ENCODE measurements around the gene RC3H2.
"Not testable (repeated sequence)": the region's sequence is repeated elsewhere in the genome, so short reads cannot be mapped to it uniquely, and the experiment has no call there.

RC3H2 gene

GRCh38 chr9:122846371-122846940 is 58.7 kb downstream of the RC3H2 start:
- DNase-seq (ENCODE audit: extremely low read depth, low read depth) = no peak
- no peak for TF ChIP-seq CTCF (IDR thresholded peaks at IDR 0.05; ENCODE audit: low read depth, low read length, missing control alignments)
- no peak overlapping the region for H3K4me3 ChIP-seq (replicated peaks; ENCODE audit: low read depth, low read length)

DNA sequence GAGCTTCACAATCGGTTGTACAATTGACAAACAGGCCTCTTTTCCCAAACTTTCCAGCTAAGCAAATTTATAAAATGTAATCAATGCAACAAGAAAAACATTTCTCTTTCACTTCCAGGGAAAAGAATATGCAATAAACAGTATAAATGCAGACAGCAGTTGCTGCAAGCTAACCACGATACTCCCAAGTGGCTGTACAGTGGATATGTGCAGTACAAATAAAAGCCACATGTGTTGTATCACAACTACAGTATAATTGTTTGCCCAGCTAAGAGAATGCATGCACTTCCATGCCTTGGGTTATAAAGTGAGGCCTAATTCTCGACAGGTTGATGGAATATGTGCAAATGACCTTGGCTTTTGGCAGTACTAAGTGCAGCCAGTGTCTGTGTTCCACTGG is 60.0 kb downstream of the RC3H2 start:
- no peak overlapping the region for H3K4me3 ChIP-seq (replicated peaks; ENCODE audit: low read depth, low read length)
- TF ChIP-seq CTCF (IDR thresholded peaks at IDR 0.05; ENCODE audit: low read depth, low read length, missing control alignments) = no peak
- no peak for DNase-seq (ENCODE audit: extremely low read depth, low read depth)

DNA sequence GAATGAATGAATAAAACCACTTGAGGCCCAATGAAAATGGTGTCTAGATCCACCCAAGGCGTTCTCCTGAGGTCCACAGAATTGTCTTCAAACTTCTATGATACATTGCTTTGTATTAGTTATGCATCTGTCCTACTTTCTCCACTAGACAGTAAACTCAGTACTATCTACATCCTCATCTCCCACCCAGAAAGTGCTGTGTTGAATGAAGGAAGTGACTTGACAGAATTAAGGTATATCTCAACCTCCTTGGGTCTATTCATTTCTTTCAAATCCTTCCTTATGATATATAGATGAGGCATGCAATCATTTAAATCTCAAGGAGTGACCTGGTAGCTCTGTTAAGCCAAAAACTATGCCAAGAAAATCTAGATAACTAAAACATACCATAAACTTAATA is 61.0 kb downstream of the RC3H2 start:
- no peak for TF ChIP-seq CTCF (IDR thresholded peaks at IDR 0.05; ENCODE audit: low read depth, low read length, missing control alignments)
- DNase-seq (ENCODE audit: extremely low read depth, low read depth) = no peak

GRCh38 chr9:122841501-122841900 is 63.7 kb downstream of the RC3H2 start:
- TF ChIP-seq CTCF (IDR thresholded peaks at IDR 0.05; ENCODE audit: low read depth, low read length, missing control alignments) = no peak
- DNase-seq (ENCODE audit: extremely low read depth, low read depth) = no peak
- H3K4me3 ChIP-seq (replicated peaks; ENCODE audit: low read depth, low read length) = no peak overlapping the region

More for the DNA sequence above, 61.0 kb downstream of the RC3H2 start:
- no peak overlapping the region for H3K4me3 ChIP-seq (replicated peaks; ENCODE audit: low read depth, low read length)

DNA sequence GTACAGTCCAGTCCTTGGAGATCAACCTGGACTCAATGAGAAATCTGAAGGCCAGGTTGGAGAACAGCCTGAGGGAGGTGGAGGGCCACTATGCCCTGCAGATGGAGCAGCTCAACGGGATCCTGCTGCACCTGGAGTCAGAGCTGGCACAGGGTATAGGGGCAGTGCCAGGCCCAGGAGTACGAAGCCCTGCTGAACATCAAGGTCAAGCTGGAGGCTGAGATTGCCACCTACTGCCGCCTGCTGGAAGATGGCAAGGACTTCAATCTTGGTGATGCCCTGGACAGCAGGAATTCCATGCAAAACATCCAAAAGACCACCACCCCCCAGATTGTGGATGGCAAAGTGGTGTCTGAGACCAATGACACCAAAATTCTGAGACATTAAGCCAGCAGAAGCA is 66.7 kb downstream of the RC3H2 start:
- not testable (repeated sequence) for DNase-seq (ENCODE audit: extremely low read depth, low read depth); H3K4me3 ChIP-seq (replicated peaks; ENCODE audit: low read depth, low read length)

DNA sequence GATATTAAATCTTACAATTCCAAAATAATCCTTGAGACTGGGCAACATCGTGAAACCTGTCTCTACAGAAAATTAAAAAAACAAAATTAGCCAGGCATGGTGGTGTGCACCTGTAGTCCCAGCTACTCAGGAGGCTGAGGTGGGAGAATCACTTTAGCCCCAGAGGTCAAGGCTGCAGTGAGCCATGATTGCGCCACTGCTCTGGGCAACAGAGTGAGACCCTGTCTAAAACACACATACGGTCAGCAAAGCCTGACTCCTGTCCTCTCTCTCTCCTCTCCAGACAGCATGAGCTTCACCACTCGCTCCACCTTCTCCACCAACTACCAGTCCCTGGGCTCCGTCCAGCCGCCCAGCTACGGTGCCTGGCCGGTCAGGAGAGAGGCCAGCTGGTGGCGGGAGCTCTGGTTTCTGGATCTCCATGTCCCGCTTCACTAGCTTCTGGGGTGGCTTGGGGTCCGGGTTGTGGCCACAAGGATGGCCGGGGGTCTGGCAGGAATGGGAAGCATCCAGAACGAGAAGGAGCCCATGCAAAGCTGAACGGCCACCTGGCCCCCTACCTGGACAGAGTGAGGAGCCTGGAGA is 67.8 kb downstream of the RC3H2 start:
- H3K4me3 ChIP-seq (replicated peaks; ENCODE audit: low read depth, low read length) = no peak overlapping the region
- no peak for TF ChIP-seq CTCF (IDR thresholded peaks at IDR 0.05; ENCODE audit: low read depth, low read length, missing control alignments)
- no peak for DNase-seq (ENCODE audit: extremely low read depth, low read depth)

- no peak for TF ChIP-seq CTCF (IDR thresholded peaks at IDR 0.05; ENCODE audit: low read depth, low read length, missing control alignments)
- H3K4me3 ChIP-seq (replicated peaks; ENCODE audit: low read depth, low read length) = no peak overlapping the region
- DNase-seq (ENCODE audit: extremely low read depth, low read depth) = no peak
These were observed 69.8 kb downstream of the RC3H2 start for GRCh38 chr9:122835313-122835731.
